ENCODE data around the gene NDUFAB1. TPM values are rescaled to one million over a fixed set of nuclear protein-coding genes. Genes with fewer than 3 reads are reported as not detected.

NDUFAB1 gene
- total RNA-seq, 2 experiments from 2014 or later, result 157 to 162 TPM

GRCh38 chr16:23572394-23572793 is 23.7 kb downstream of the NDUFAB1 start:
- no peak overlapping the region for H3K27ac Mint-ChIP-seq
- H3K9me3 Mint-ChIP-seq, result no peaks in the 10 kb centered on the region
- ATAC-seq (no peak), DNase-seq (no peak)
- ChIA-PET POLR2A (interaction anchor here (0.6 kb wide), 1 partner anchor 60 kb away, joined by 3 read pairs; no protein-coding TSS in a partner anchor), CTCF (interaction anchor here (1.0 to 1.2 kb wide), 2 partner anchors 11 to 18 kb away, joined by 3 read pairs; no protein-coding TSS in a partner anchor)
- no peak for TF ChIP-seq CTCF (IDR thresholded peaks at IDR 0.05)
- H3K36me3 Mint-ChIP-seq (ENCODE audit: low read depth), result peaks cover 19% of the 10 kb centered on the region
- no peaks in the 10 kb centered on the region for H3K4me1 Mint-ChIP-seq (ENCODE audit: low read depth)
- intact Hi-C loops (cut with micrococcal nuclease), result no loop called here
- no peak overlapping the region for H3K4me3 Mint-ChIP-seq
- H3K27me3 Mint-ChIP-seq, result no peaks in the 10 kb centered on the region

GRCh38 chr16:23571895-23572294 is 24.2 kb downstream of the NDUFAB1 start:
- Mint-ChIP-seq H3K27me3 (no peaks in the 10 kb centered on the region), H3K9me3 (no peaks in the 10 kb centered on the region), H3K4me3 (no peak overlapping the region), H3K36me3 (ENCODE audit: low read depth) (peaks cover 24% of the 10 kb centered on the region), H3K4me1 (ENCODE audit: low read depth) (no peaks in the 10 kb centered on the region), H3K27ac (no peak overlapping the region)
- DNase-seq (no peak), ATAC-seq (no peak)
- ChIA-PET CTCF (interaction anchor here (1.2 to 1.6 kb wide), 2 partner anchors 10 to 12 kb away, joined by 3 to 4 read pairs; no protein-coding TSS in a partner anchor), POLR2A (interaction anchor here (4.1 kb wide), 1 partner anchor 12 kb away, joined by 12 read pairs; no protein-coding TSS in a partner anchor)
- intact Hi-C loops (cut with micrococcal nuclease), result no loop called here
- no peak for TF ChIP-seq CTCF (IDR thresholded peaks at IDR 0.05)

- H3K4me1 Mint-ChIP-seq (ENCODE audit: low read depth), result no peaks in the 10 kb centered on the region
- intact Hi-C loops (cut with micrococcal nuclease), result no loop called here
- ChIA-PET POLR2A (interaction anchor here (1.2 to 4.1 kb wide), 2 partner anchors 11 to 33 kb away, joined by 4 to 12 read pairs; no protein-coding TSS in a partner anchor), CTCF (interaction anchor here (1.2 to 1.6 kb wide), 2 partner anchors 10 to 11 kb away, joined by 3 to 4 read pairs; no protein-coding TSS in a partner anchor)
- no peak for TF ChIP-seq CTCF (IDR thresholded peaks at IDR 0.05)
- H3K4me3 Mint-ChIP-seq, result no peak overlapping the region
- no peaks in the 10 kb centered on the region for H3K27me3 Mint-ChIP-seq
- H3K36me3 Mint-ChIP-seq (ENCODE audit: low read depth), result peaks cover 28% of the 10 kb centered on the region
- no peak for ATAC-seq
- no peak for DNase-seq
- no peaks in the 10 kb centered on the region for H3K9me3 Mint-ChIP-seq
- no peak overlapping the region for H3K27ac Mint-ChIP-seq
Measured at GRCh38 chr16:23570992-23571632, 25.0 kb downstream of the NDUFAB1 start.

GRCh38 chr16:23567602-23568001 is 28.5 kb downstream of the NDUFAB1 start:
- no peak overlapping the region for H3K4me3 Mint-ChIP-seq
- CTCF ChIA-PET, result no interaction called here
- ATAC-seq (no peak), DNase-seq (no peak)
- H3K36me3 Mint-ChIP-seq (ENCODE audit: low read depth), result peaks cover 46% of the 10 kb centered on the region
- no peaks in the 10 kb centered on the region for H3K9me3 Mint-ChIP-seq
- intact Hi-C loops (cut with micrococcal nuclease), result no loop called here
- no peaks in the 10 kb centered on the region for H3K4me1 Mint-ChIP-seq (ENCODE audit: low read depth)
- TF ChIP-seq CTCF (IDR thresholded peaks at IDR 0.05), result no peak
- no peaks in the 10 kb centered on the region for H3K27me3 Mint-ChIP-seq
- no peak overlapping the region for H3K27ac Mint-ChIP-seq
- POLR2A ChIA-PET, result no interaction called here

GRCh38 chr16:23566724-23567123 is 29.4 kb downstream of the NDUFAB1 start:
- Mint-ChIP-seq H3K27ac (no peak overlapping the region), H3K27me3 (no peaks in the 10 kb centered on the region), H3K4me3 (no peak overlapping the region), H3K36me3 (ENCODE audit: low read depth) (peaks cover 55% of the 10 kb centered on the region), H3K4me1 (ENCODE audit: low read depth) (no peaks in the 10 kb centered on the region), H3K9me3 (no peaks in the 10 kb centered on the region)
- intact Hi-C loops (cut with micrococcal nuclease), result no loop called here
- no peak for TF ChIP-seq CTCF (IDR thresholded peaks at IDR 0.05)
- ATAC-seq (no peak), DNase-seq (no peak)
- POLR2A ChIA-PET, result interaction anchor here (0.6 kb wide), 1 partner anchor 9 kb away, joined by 3 read pairs; the partner anchor contains the start of gene EARS2
- CTCF ChIA-PET, result no interaction called here
